Right lobe of liver (tissue), 4 donors: ENCODE results near the gene FAAP20.

Experiments
- CTCF ChIP-seq, 4 donors: fragments of 200-600 bp in 3 of 4; fragments of 450-650 bp in 1 of 4; IDR thresholded peaks; one replicate each; pipeline versions ENCODE4 v1.5.1 to v1.8.0; 2016 to 2022; ENCODE audit warnings: antibody characterized with exemption in 4 of 4, mild to moderate bottlenecking in 2 of 4
- POLR2A ChIP-seq: fragments of 450-650 bp; IDR thresholded peaks from one replicate; pipeline ENCODE4 v1.6.1; 2017; ENCODE audit warnings: antibody characterized with exemption, mild to moderate bottlenecking
- donor health status: DM: no; HTN: no; CAD: no.
- donor health status: DM: no; HTN: no; CAD: no.
- donor health status: DM: no; HTN: yes; CAD: no.

- TF ChIP-seq CTCF (IDR thresholded peaks at IDR 0.05), result no peak
- TF ChIP-seq POLR2A, result no peak
Measured at GRCh38 chr1:2200308-2200943, 5.9 kb upstream of the FAAP20 start.
